Measurements from ENCODE around the gene TEAD4. TPM values are rescaled to one million over a fixed set of nuclear protein-coding genes. Genes with fewer than 3 reads are reported as not detected.

TEAD4 gene
- total RNA-seq, 1 experiment from 2014 or later, result 127 TPM

GRCh38 chr12:2984249-2984648 lies 25.1 kb downstream of the TEAD4 start:
- Mint-ChIP-seq H3K27me3 (ENCODE audit: low read depth) (no peaks in the 10 kb centered on the region), H3K4me1 (peaks cover 4 to 15% of the 10 kb centered on the region in 2 experiments), H3K27ac (peak overlapping the region; percentile 0 to 59 (median 31); a peak in 5 of 7 replicates), H3K36me3 (ENCODE audit: insufficient read depth in 1 of 3, low read depth in 3 of 3) (peaks cover 22 to 45% (median 24%) of the 10 kb centered on the region in 3 experiments), H3K4me3 (no peak overlapping the region), H3K9me3 (peaks cover 0 to 6% of the 10 kb centered on the region in 2 experiments; a peak in 3 of 5 replicates)
- H3K4ac ChIP-seq (ENCODE audit: low read depth, low read length), result no peak overlapping the region
- H2BK12ac ChIP-seq (ENCODE audit: insufficient read length, low read depth, low read length), result no peak overlapping the region
- no peak overlapping the region for H3K23ac ChIP-seq (ENCODE audit: insufficient read length, low read depth, low read length)
- H4K91ac ChIP-seq (ENCODE audit: insufficient read length, low read depth, low read length), result no peak overlapping the region
- H3K56ac ChIP-seq (ENCODE audit: insufficient read length, low read depth, low read length), result no peak overlapping the region
- no peak overlapping the region for H2AFZ ChIP-seq (ENCODE audit: low read length)
- H2BK15ac ChIP-seq (ENCODE audit: low read depth, low read length), result no peak overlapping the region
- H3T11ph ChIP-seq (ENCODE audit: low read length), result no peak overlapping the region
- H2BK20ac ChIP-seq (ENCODE audit: low read depth, low read length, poor library complexity, severe bottlenecking), result no peak overlapping the region
- no peak overlapping the region for H3K4me2 ChIP-seq (ENCODE audit: insufficient read depth, insufficient read length, low read length)
- DNase-seq, result no peak
- H4K5ac ChIP-seq (ENCODE audit: insufficient read length, low read depth, low read length), result no peak overlapping the region
- no peak overlapping the region for H4K8ac ChIP-seq (replicated peaks; ENCODE audit: insufficient read length, low read depth, low read length)
- no peaks in the 10 kb centered on the region for H3K9me3 ChIP-seq (ENCODE audit: control insufficient read depth, low read depth, low read length)
- no peak overlapping the region for H3K18ac ChIP-seq (ENCODE audit: insufficient read length, low read depth, low read length)
- H3K27me3 ChIP-seq (ENCODE audit: insufficient read depth, low read length), result no peaks in the 10 kb centered on the region
- H3K9ac ChIP-seq (ENCODE audit: extremely low read depth, insufficient read length, low read length), result no peak overlapping the region
- no peak overlapping the region for H2BK5ac ChIP-seq (ENCODE audit: insufficient read length, low read length)
- TF ChIP-seq CTCF (conservative IDR thresholded peaks at IDR 0.05), result no peak
- no peak overlapping the region for H3K14ac ChIP-seq (ENCODE audit: insufficient read depth, low read length)
- H3K79me1 ChIP-seq (ENCODE audit: insufficient read depth, low read depth, low read length, poor library complexity, severe bottlenecking), result peaks cover 6% of the 10 kb centered on the region
- peaks cover 22% of the 10 kb centered on the region; the same call in 1 of the 2 replicates for H3K79me2 ChIP-seq (ENCODE audit: insufficient read depth, low read length)
- H4K20me1 ChIP-seq (ENCODE audit: control insufficient read depth, insufficient read depth, insufficient read length), result peaks cover 3% of the 10 kb centered on the region
- H3K23me2 ChIP-seq (ENCODE audit: insufficient read length, low read depth, low read length, poor library complexity, severe bottlenecking), result no peaks in the 10 kb centered on the region
- WGBS (ENCODE audit: extremely low coverage, insufficient read length, low lambda C conversion rate), result no CpG with 5 or more reads among the region's 5 CpGs
- H3K4me1 ChIP-seq (ENCODE audit: insufficient read depth, low read length), result no peaks in the 10 kb centered on the region
- H2AK5ac ChIP-seq (ENCODE audit: insufficient read length, low read length), result no peak overlapping the region
- H2BK120ac ChIP-seq (ENCODE audit: low read depth, low read length, poor library complexity, severe bottlenecking), result no peak overlapping the region
- H3K27ac ChIP-seq (ENCODE audit: insufficient read length, low read depth, low read length), result no peak overlapping the region
